Fibroblast of villous mesenchyme (primary cell): ENCODE results near the gene SRPK3. TPM values are rescaled to one million over a fixed set of nuclear protein-coding genes. Genes with fewer than 3 reads are reported as not detected.

ENCODE experiments used
- DNase-seq: peaks from one replicate; pipeline ENCODE4 v3.0.0-alpha.2; 2010; ENCODE audit warnings: low read depth
- H3K4me3 ChIP-seq: 2 replicates; pipeline ENCODE4 v1.5.1; 2011; ENCODE audit warnings: low read depth, mild to moderate bottlenecking, low read length
- CTCF ChIP-seq: IDR thresholded peaks from 2 replicates; pipeline ENCODE4 v1.5.1; 2012; ENCODE audit warnings: low read depth, mild to moderate bottlenecking, low read length; ENCODE audit not compliant: insufficient read depth
- total RNA-seq: library from RNA; depleted of rRNA; stranded (reverse); fragments of >200 nt; gene quantifications from 2 replicates; pipeline ENCODE4 v1.2.3, GENCODE V29; 2012

Gene SRPK3
- total RNA-seq, 1 donor: 0.86 TPM

GRCh38 chrX:153793291-153793690 lies 12.4 kb downstream of the SRPK3 start:
- no peak for TF ChIP-seq CTCF
- H3K4me3 ChIP-seq: peak overlapping the region; percentile 82
- DNase-seq: peak; percentile 14

GRCh38 chrX:153794018-153794896 lies 13.4 kb downstream of the SRPK3 start, which contains the start of the genes IDH3G and SSR4:
TSS of gene IDH3G (minus strand) at chrX:153794375. CDS start at chrX:153794326, 49 bp downstream.
TSS of gene SSR4 (plus strand) at chrX:153794668. CDS start at chrX:153794688, 20 bp downstream.
- H3K4me3 ChIP-seq: peak within 1 kb of the TSS; percentile 82
- TF ChIP-seq CTCF: no peak
- DNase-seq: peak; percentile 95

GRCh38 chrX:153794897-153795816 lies 14.3 kb downstream of the SRPK3 start:
- H3K4me3 ChIP-seq: peak overlapping the region; percentile 82
- TF ChIP-seq CTCF: no peak
- DNase-seq: peak; percentile 20

- no peak overlapping the region for H3K4me3 ChIP-seq
- no peak for TF ChIP-seq CTCF
- DNase-seq: no peak
These were observed 16.7 kb downstream of the SRPK3 start for GRCh38 chrX:153797415-153798015.

- H3K4me3 ChIP-seq: no peak overlapping the region
- no peak for TF ChIP-seq CTCF
These were observed 18.5 kb downstream of the SRPK3 start for GRCh38 chrX:153799326-153799725.

GRCh38 chrX:153800177-153800722 lies 19.4 kb downstream of the SRPK3 start:
- TF ChIP-seq CTCF: no peak
- DNase-seq: no peak
- no peak overlapping the region for H3K4me3 ChIP-seq

More at GRCh38 chrX:153799326-153799725, 18.5 kb downstream of the SRPK3 start:
- DNase-seq: no peak
